OCI-LY1 (cell line): ENCODE results near the gene TOR1B.

Experiments used
- EZH2 ChIP-seq: fragments of 200-600 bp; sonication (generic), shearing (Covaris generic); IDR thresholded peaks from 2 replicates; pipeline ENCODE4 v1.8.0; 2017; ENCODE audit warnings: borderline replicate concordance, mixed run types, mild to moderate bottlenecking, antibody characterized with exemption, low read length, moderate library complexity, mixed read lengths
- TF ChIP-seq, protein P1 (sequence below): fragments of 200-600 bp; sonication (generic), shearing (Covaris generic); IDR thresholded peaks from 2 replicates; pipeline ENCODE4 v1.5.1; 2017; ENCODE audit warnings: mild to moderate bottlenecking, antibody characterized with exemption, low read length, moderate library complexity, mixed read lengths

DNA sequence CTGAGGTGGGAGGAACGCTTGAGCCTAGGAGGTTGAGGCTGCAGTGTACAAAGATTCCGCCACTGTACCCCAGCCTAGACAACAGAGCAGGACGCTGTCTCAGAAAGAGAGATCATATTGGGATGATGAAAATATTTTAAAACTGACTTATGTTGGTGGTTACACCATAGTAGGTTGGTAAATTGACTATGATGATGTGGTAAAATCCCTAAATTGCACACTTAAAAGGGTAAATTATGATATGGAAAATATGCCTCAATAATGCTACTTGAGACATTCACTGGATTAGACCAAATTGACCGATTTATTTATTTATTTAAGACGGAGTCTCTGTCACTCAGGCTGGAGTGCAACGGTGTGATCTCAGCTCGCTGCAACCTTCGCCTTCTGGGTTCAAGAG is 21.9 kb upstream of the TOR1B start:
- TF ChIP-seq, protein P1, sequence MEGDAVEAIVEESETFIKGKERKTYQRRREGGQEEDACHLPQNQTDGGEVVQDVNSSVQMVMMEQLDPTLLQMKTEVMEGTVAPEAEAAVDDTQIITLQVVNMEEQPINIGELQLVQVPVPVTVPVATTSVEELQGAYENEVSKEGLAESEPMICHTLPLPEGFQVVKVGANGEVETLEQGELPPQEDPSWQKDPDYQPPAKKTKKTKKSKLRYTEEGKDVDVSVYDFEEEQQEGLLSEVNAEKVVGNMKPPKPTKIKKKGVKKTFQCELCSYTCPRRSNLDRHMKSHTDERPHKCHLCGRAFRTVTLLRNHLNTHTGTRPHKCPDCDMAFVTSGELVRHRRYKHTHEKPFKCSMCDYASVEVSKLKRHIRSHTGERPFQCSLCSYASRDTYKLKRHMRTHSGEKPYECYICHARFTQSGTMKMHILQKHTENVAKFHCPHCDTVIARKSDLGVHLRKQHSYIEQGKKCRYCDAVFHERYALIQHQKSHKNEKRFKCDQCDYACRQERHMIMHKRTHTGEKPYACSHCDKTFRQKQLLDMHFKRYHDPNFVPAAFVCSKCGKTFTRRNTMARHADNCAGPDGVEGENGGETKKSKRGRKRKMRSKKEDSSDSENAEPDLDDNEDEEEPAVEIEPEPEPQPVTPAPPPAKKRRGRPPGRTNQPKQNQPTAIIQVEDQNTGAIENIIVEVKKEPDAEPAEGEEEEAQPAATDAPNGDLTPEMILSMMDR, result no peak
- no peak for TF ChIP-seq EZH2
